BJ (cell line): Measurements from ENCODE around the gene TNFSF13. TPM values are rescaled to one million over a fixed set of nuclear protein-coding genes. Genes with fewer than 3 reads are reported as not detected.

Experiments
- CTCF ChIA-PET: fragments of 350-600 bp; formaldehyde crosslinking; extraction: SDS; loops from one replicate; lab custom pipeline; 2021; ENCODE audit warnings: antibody characterized with exemption, inconsistent platforms; lab: Yijun Ruan, JAX
- POLR2A ChIA-PET: fragments of 300-600 bp; sonication (Branson Sonifier 250); formaldehyde crosslinking; extraction: SDS; loops from one replicate; lab custom pipeline; 2021; ENCODE audit warnings: antibody characterized with exemption; lab: Charles Lee
- DNase-seq: peaks from one replicate; pipeline ENCODE4 v3.0.0-alpha.2; 2011; ENCODE audit warnings: low read depth
- H3K27me3 ChIP-seq: 2 replicates; pipeline ENCODE4 v1.6.0; 2011; ENCODE audit warnings: low read length; ENCODE audit not compliant: control insufficient read depth, insufficient read depth
- H3K36me3 ChIP-seq: 2 replicates; pipeline ENCODE4 v1.5.1; 2011; ENCODE audit warnings: low read length; ENCODE audit not compliant: control insufficient read depth, insufficient read depth
- H3K4me3 ChIP-seq: 2 replicates; pipeline ENCODE4 v1.5.1; 2011; ENCODE audit warnings: low read depth, mild to moderate bottlenecking, control low read depth, low read length
- polyA plus RNA-seq: library from polyadenylated mRNA; depleted of rRNA; stranded (reverse); fragments of >200 nt; gene quantifications from 2 replicates; pipeline ENCODE4 v1.2.3, GENCODE V29; 2011
- TF ChIP-seq, protein P1 (sequence below): IDR thresholded peaks from 2 replicates; pipeline ENCODE4 v1.5.1; 2011; ENCODE audit warnings: low read depth, mild to moderate bottlenecking, control low read depth, inconsistent platforms, low read length, moderate library complexity; ENCODE audit not compliant: insufficient read depth

TNFSF13 gene
- polyA plus RNA-seq, 1 experiment, result 2.4 TPM

DNA sequence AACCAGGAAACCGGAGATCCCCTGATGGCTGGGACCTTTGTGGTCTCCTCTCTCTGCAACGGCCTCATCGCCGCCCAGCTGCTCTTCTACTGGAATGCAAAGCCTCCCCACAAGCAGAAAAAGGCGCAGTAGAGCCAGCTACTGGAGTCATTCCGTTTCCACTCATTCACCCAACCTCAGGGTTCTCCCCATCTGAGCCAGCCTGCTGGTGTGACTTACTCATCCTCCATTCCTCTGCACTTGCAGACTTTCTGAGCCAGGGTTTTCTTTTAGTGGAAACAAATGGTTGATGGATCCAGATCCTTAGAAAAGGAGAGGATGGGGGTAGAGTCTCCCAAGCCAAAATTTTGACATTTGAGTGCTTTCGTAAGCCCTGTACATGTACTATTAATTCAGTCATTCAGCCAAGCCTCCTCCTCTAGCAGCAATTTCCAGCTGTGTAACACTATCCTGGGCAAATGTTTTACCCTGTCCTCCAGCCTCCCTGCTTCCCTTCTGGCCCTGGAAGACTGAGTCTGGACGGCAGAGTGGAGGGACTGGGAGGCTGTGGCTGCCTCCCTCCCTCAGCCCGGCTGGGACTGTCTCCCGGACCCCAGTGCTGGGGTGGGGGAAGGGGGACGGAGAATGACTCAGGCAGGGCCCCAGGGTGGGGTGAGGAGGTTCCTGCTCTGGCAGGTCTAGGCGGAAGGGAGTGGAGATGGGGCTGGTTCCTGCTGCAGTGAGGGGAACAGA is 29.0 kb downstream of the TNFSF13 start:
- peak; percentile 83 for DNase-seq
- POLR2A ChIA-PET, result interaction anchor here (0.6 to 0.8 kb wide), 3 partner anchors 13 to 741 kb away, joined by 3 to 10 read pairs (median 6); no protein-coding TSS in a partner anchor
- TF ChIP-seq, protein P1, sequence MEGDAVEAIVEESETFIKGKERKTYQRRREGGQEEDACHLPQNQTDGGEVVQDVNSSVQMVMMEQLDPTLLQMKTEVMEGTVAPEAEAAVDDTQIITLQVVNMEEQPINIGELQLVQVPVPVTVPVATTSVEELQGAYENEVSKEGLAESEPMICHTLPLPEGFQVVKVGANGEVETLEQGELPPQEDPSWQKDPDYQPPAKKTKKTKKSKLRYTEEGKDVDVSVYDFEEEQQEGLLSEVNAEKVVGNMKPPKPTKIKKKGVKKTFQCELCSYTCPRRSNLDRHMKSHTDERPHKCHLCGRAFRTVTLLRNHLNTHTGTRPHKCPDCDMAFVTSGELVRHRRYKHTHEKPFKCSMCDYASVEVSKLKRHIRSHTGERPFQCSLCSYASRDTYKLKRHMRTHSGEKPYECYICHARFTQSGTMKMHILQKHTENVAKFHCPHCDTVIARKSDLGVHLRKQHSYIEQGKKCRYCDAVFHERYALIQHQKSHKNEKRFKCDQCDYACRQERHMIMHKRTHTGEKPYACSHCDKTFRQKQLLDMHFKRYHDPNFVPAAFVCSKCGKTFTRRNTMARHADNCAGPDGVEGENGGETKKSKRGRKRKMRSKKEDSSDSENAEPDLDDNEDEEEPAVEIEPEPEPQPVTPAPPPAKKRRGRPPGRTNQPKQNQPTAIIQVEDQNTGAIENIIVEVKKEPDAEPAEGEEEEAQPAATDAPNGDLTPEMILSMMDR, result peak; percentile 40
- Histone ChIP-seq H3K36me3 (peaks cover 13% of the 10 kb centered on the region), H3K4me3 (no peak overlapping the region), H3K27me3 (no peaks in the 10 kb centered on the region)
- CTCF ChIA-PET, result interaction anchor here (0.9 to 4.3 kb wide), 7 partner anchors 12 to 542 kb away, joined by 3 to 29 read pairs (median 4); partner anchors contain the start of gene TP53

DNA sequence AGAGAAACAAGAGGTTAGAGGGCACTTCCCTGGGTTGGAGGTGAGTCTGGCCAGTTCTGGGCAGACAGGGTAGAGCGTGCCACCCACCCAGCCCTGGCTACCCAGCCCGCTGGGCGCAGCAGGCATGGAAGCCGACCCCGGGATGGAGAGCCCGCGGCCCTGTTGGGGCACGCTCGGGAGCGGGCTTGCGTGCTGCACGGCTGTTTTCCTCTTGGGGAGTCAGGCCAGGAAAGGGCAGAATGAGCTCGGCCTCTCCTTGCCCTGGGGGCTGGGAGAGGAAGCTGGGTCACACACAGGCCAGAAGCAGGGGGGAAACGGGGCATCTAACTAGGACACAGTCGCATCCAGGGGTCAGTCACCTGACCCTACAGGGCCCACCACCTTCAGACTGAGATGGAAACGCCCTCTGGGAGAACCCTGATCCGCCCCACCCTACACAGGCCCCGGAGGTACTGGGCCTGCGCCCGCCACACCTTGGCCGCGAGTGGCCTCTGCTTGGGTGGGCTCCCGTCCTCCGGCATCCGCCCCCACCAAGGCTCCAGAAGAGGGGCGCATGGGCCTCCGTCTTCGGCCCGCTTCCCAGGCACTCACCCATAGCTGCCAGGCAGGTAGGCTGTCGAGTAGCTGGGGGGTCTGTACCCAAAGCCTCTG is 30.1 kb downstream of the TNFSF13 start:
- H3K4me3 ChIP-seq, result peak overlapping the region; percentile 22; the same call in 1 of the 2 replicates
- no peak for DNase-seq
- POLR2A ChIA-PET, result interaction anchor here (1.1 kb wide), 1 partner anchor 15 kb away, joined by 5 read pairs; no protein-coding TSS in a partner anchor
- H3K36me3 ChIP-seq, result peaks cover 16% of the 10 kb centered on the region
- H3K27me3 ChIP-seq, result no peaks in the 10 kb centered on the region
- TF ChIP-seq, protein P1, result no peak
- CTCF ChIA-PET, result interaction anchor here (0.8 to 4.3 kb wide), 31 partner anchors 9 to 543 kb away, joined by 3 to 29 read pairs (median 6); partner anchors contain the start of genes CD68, FXR2, SENP3 and TNFSF13

DNA sequence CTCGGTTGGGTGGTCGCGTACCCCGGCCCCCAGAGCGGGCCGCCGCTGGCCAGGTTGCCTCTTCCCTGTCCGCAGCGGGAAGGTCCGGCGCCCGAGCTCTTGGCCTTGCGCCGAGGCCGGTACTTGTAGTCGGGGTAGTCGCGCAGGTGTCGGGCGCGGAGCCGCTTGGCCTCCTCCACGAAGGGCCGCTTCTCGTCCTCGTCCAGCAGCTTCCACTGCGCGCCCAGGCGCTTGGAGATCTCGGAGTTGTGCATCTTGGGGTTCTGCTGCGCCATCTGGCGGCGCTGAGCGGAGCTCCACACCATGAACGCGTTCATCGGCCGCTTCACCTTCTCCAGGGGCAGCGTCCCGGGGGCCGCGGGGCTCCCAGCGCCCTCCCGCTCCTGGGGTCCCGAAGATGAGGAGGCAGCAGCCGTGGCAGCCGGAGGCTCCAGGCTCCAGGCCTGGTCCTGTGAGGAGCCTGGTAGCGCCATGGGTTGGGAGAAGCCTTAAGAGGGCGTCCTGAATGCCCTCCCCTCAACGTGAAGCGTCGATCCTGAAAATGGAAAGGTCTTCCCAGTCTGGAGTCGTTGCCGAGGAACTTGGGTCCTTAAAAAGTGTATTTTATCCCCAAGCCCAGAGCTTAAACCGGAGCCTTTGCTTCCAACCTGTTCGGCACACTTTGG is 30.8 kb downstream of the TNFSF13 start:
- Histone ChIP-seq H3K36me3 (peaks cover 20% of the 10 kb centered on the region), H3K27me3 (no peaks in the 10 kb centered on the region), H3K4me3 (peak overlapping the region; percentile 22; the same call in 1 of the 2 replicates)
- ChIA-PET CTCF (interaction anchor here (0.8 to 4.3 kb wide), 35 partner anchors 9 to 543 kb away, joined by 3 to 29 read pairs (median 6); partner anchors contain the start of genes CD68, FXR2, SENP3 and TNFSF13), POLR2A (interaction anchor here (1.1 kb wide), 1 partner anchor 16 kb away, joined by 5 read pairs; no protein-coding TSS in a partner anchor)
- TF ChIP-seq, protein P1, result peak; percentile 94
- no peak for DNase-seq

DNA sequence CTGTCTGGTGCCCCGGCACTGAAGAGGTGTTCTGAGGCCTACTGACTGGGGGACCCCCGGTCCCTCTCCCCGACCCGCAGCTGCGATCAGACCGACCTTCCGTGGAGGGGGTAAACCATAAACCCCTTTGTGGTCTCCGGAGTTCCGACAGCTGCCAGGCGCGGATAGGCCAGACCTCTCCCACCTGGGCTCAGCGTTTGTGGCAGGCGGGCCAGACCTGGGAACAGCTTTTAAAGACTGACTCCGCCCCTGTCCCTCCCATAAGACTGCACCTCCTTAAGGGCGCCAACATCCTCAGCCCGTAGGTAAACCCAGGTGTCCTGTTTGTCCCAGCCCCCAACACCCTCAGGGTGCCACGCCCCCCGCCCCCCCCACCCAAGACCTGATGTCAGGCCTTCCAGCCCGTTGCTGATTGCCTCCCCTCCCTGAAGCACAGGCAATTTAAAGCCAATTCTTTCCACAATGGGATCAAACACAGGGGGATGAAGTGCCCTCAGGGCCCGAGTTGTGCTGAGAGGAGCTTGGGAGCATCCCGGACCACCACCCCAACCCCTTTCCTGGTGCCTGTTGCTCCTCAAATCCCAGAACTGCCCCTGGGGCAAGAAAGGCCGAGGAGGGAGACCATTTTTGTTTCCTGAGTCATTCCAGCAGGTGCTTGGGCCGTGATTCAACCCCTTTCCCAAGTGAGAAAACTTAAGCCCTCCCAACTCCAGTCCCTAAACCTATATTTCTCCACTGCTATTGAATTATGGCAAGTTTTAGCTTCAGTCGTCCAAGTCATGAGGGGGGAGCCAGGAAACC is 31.5 kb downstream of the TNFSF13 start, which contains the start of gene SOX15:
Gene SOX15 (minus strand): TSS at position 204 of the 801 bp plus-strand sequence. CDS start 418 bp downstream, outside the sequence.
- POLR2A ChIA-PET, result interaction anchor here (1.1 kb wide), 1 partner anchor 17 kb away, joined by 5 read pairs; no protein-coding TSS in a partner anchor
- Histone ChIP-seq H3K4me3 (peak within 1 kb of the TSS; percentile 22; the same call in 1 of the 2 replicates), H3K27me3 (no peaks in the 10 kb centered on the region), H3K36me3 (peaks cover 20% of the 10 kb centered on the region)
- no peak for DNase-seq
- TF ChIP-seq, protein P1, result no peak
- CTCF ChIA-PET, result interaction anchor here (1.0 to 4.3 kb wide), 27 partner anchors 10 to 544 kb away, joined by 3 to 29 read pairs (median 7); partner anchors contain the start of genes CD68, FXR2, SENP3 and TNFSF13
